GM21786 (cell line): ENCODE data around the gene AKAP13.
"Not testable (repeated sequence)": the region's sequence is repeated elsewhere in the genome, so short reads cannot be mapped to it uniquely, and the experiment has no call there.

Experiments
- ATAC-seq: cut with Tn5 transposase; IDR thresholded peaks from one replicate; pipeline ENCODE4 v1.9.1; 2021; ENCODE audit not compliant: unreplicated experiment

The AKAP13 gene

GRCh38 chr15:85349062-85349461 is 31.3 kb upstream of the AKAP13 start:
- not testable (repeated sequence) for ATAC-seq

DNA sequence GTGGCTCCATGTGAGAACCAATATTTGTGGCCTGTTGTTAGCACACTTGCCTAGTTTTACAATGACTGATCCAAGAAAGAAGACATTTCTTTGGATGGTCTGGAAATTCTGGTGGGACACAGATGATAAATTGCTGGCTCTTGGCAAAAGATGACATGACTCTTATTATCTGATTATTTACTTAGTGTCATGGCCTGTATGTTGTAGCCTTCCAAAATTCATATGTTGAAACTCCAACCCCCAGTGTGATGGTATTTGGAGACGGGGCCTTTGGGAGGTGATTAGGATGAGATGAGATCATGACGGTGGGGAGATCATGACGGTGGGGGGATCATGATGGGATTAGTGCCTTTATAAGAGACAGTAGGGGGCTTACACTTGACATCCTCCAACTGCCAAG is 30.0 kb upstream of the AKAP13 start:
- no peak for ATAC-seq

DNA sequence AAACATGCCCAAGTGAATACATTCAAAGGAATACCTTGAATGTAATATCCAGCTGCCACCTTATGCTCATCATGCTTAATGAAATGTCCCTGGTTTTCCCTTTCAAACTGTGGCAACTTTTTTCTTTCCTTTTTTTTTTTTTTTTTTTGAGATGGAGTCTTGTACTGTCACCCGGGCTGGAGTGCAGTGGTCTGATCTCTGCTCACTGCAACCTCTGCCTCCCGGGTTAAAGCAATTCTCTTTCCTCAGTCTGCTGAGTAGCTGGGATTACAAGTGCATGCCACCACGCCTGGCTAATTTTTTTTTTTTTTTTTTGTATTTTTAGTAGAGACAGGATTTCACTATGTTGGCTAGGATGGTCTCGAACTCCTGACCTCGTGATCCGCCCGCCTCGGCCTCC is 28.9 kb upstream of the AKAP13 start:
- not testable (repeated sequence) for ATAC-seq

- ATAC-seq: no peak
Measured at GRCh38 chr15:85351965-85352364, 28.4 kb upstream of the AKAP13 start.

DNA sequence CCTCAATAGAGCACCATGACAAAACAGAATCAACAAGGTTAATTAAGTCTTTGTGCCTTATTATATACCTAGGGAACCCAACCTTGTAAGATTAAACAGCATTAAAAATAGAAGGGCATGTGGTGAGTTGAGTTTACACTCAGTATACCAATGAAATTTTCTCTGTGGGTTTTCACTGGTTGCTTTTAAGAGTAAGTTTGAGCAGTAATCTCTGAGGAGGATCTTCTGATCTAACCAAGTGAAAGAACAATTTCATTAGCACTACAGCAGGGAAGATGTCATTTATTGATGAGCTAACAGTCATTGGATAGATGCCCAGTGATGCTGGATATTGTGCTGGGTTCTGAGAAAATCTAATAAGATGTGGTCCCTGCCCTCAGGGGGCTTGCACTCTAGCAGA is 26.9 kb upstream of the AKAP13 start:
- ATAC-seq: no peak

GRCh38 chr15:85354461-85354860 is 25.9 kb upstream of the AKAP13 start:
- ATAC-seq: no peak

- no peak for ATAC-seq
Measured at GRCh38 chr15:85354948-85355347, 25.5 kb upstream of the AKAP13 start.

DNA sequence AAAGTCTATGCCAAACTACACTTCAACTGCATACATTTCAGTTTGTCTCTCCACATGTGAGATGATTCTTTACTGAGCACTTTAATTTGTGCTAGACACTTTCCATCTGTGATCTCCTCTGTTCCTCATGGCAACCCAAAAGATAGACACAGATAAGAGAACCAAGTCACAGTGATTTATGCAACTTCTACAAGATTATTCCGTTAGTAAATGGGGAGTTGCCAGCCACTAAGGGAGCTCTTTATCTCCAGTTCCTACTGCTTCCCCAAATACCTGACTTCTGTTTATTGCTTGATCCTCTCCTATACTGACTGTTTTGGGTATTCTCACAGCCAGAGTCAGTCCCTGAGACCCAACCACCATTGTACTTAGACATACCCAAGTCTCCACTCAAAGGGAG is 24.1 kb upstream of the AKAP13 start:
- no peak for ATAC-seq

DNA sequence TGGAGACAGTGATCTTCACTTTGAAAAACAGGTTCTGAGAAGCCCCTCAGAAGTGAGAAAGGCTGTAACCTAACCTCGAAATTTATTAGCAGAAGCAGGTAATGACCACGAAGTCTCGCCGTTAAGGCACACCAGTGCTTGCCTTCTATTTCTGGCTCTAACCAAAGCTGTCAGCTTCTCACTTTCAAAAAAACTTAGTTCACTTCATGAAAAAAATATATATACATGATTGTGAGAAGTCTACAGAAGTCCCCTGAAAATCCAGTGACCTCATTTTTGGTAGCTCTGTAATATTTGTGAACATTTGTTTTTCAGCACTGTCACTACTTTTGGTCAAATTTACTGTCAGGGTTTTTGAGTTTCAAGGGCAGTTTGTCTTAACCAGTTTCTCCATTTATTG is 19.1 kb upstream of the AKAP13 start:
- ATAC-seq: peak; percentile 83

- no peak for ATAC-seq
Measured at GRCh38 chr15:85362436-85363081, 17.8 kb upstream of the AKAP13 start.

DNA sequence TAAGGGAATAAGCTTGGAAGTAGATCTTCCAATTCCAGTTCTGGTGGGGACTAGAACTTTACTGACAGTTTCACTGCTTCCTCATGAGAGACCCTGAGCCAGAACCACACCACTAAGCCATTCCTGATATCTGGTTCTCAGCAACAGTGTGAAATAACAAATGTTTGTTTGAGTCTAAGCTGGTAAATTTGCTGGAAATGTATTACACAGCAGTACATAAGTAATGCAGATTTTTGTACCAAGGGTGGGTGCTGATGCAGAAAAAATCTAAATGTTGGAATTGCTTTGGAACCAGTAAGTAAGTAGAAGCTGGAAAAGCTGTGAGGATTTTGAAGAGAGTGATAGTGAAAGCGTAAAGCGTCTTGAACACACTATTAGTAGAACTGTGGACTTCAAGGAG is 14.4 kb upstream of the AKAP13 start:
- ATAC-seq: no peak

DNA sequence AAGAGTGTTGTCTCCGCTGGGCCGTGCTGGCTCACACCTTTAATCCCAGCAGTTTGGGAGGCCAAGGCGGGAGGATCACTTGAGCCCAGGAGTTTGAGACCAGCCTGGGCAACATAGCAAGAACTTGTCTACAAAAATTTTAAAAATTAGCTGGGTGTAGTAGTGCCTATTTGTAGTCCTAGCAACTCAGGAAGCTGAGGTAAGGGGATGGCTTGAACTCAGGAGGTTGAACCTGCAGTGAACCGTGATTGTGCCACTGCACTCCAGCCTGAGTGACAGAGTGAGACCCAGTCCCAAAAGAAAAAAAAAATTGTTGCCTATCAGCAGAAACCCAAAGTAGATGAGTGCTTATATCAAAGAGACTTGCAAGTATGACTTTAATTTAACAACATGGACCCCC is 12.7 kb upstream of the AKAP13 start:
- no peak for ATAC-seq

DNA sequence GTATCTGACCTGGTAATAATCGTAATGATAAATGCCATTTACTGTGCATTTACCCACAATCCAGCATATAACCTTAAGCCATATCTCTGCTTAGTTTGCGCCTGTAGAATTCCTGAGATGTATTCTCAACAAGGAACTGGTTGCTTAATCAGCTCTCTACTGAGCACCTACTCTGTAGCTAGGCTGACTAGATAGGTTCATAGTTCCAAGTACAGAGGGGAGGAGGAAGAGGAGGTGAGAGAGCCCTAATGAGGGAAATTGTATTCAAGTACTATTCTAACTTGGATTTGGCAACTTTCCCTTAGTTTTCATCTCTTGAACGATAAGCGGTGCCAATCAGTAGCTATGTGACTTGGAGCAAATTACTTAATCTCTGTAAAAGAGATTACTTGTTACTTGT is 5.6 kb upstream of the AKAP13 start:
- no peak for ATAC-seq

- no peak for ATAC-seq
Measured at GRCh38 chr15:85377269-85377668, 3.1 kb upstream of the AKAP13 start.

DNA sequence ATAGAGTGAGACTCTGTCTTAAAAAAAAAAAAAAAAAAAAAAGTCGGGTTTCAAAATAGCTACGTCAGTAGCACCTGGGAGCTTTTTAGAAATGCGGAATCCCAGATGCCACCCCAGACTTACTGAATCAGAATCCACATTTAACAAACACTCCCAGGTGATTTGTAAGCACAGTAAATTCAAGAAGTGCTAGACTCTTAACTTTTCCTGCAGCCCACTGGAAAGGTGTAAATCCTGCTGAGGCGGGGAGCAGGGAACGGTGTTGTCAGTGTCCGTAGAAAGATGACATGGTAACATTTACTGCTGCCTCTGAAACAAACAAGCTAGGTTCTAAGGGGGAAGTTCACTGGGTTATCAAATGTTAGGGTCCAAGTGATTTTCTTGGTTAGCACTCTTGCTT is 2.4 kb upstream of the AKAP13 start:
- no peak for ATAC-seq

GRCh38 chr15:85379403-85380131 is 836 bp upstream of the AKAP13 start:
- ATAC-seq: no peak

DNA sequence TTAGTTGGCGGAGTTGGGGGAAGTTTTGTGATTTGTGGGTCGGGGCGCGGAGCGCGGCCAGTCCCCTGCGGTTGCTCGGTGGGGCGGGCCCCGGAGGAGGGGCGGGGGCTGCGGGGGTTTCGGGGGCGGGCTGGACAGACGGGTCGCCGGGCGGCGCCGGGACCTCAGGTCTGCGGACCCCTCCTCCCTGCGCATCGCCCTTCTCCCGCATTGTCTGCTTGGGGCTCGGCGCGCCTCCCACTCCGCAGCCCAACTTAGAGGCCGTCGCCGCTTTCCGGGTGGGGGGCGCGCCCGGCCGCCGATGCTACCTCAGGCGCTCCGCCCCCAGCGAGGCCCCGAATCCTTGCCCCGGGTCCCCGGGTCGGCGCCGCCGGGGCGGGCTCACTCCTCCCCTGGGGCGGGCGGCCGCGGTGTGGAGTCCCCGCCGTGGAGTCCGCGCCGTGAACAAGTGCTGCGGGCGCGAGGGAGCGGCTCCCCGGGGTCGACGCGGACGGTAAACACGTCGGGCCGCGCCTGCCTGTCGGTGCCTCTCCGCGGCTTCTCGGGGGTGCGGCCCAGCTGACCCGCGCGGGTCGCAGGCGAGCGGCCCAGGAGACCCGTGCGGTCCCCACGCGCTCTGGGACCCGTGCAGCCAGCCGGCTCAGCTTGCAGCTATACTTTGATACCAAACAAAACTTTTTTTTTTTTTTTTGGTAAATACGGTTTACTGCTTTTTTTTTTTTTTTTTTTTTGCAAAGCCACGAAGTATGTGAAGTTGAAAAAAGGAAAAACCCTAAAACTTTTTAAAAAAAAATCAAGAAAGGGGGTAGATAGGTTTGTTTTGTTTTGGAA is 624 bp downstream of the AKAP13 start:
- ATAC-seq: peak; percentile 28

GRCh38 chr15:85381850-85382751 is 1.7 kb downstream of the AKAP13 start:
- ATAC-seq: no peak

- ATAC-seq: no peak
Measured at GRCh38 chr15:85382942-85383341, 2.5 kb downstream of the AKAP13 start.

DNA sequence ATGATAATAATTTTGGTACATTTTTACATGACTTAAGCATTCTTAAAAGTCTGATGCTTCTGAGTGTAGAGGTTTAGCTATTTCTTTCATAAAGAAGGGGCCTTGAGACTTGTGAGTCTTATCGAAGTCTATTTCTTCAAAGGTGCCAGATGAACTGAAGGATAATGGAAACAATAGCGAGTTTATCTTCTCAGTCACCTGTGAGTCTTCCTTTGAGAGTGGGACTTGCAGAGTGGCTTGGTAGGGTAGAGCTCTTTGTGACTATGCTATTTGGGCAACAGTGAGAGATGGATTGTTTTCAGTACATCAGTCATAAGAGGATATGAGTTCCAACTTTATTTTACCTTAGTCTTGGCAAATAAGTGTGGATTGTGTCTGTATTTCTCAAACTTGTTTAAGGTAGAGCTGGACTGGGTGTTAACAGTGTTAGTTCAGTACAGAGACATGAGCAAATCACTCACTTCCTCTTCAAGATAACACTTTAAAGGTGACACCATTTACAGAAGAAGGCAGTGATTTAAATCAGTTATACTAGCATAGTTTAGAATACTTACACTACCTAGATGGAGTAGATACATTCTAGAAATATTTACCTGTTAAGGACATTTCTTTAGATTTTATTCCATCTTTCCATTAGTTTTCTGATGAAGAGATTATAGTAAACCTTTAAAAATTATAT is 3.2 kb downstream of the AKAP13 start:
- ATAC-seq: no peak
